ENCODE data around the gene NINJ2. TPM values are rescaled to one million over a fixed set of nuclear protein-coding genes. Genes with fewer than 3 reads are reported as not detected.

Gene NINJ2
- total and polyA plus RNA-seq, 10 of the 15 experiments (the other 5 are each of a cell fraction or from before 2014, with no cell fraction given) = 8.9 to 51.6 (median 21.3) TPM

DNA sequence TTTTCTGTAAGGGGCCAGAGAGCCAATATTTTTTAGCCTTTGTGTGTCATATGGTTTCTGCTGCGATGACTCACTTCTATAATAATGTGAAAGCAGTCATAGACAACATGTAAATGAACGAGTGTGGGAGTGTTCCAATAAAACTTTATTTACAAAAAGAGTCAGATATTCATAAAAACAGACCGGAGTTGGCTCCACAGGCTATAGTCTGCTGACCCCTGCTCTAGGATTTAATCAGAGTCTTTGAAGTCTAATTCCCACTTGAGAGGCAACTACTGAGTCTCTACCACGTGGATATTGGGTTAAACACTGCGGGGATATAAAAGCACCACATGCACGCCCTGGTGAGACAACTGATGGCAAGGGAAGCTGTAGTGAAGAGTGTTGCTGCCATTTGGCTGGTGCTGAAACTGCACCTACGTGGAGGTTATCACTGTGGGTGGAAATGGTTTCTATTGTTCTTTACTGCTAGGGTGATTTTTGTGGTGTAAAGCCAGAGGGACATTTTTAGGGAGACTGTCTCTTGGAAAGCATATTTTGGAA lies 3.6 kb upstream of the NINJ2 start (continued):
- TF ChIP-seq ASH2L (IDR thresholded peaks at IDR 0.05; ENCODE audit: borderline replicate concordance, low read depth) (0 out of 2 replicates have a peak, but pooled peaks have one; percentile 47), EED (IDR thresholded peaks at IDR 0.05; ENCODE audit: low read depth) (peak; percentile 53; the same call in 1 of the 2 replicates), STAT3 (IDR thresholded peaks at IDR 0.05; ENCODE audit: low read depth, low read length) (peak; percentile 94; the same call in 1 of the 2 replicates), TAF1 (IDR thresholded peaks at IDR 0.05; ENCODE audit: borderline replicate concordance, low read depth, low read length) (no peak), JUNB (IDR thresholded peaks at IDR 0.05) (peak; percentile 92), MTA2 (IDR thresholded peaks at IDR 0.05; ENCODE audit: low read depth) (peak; percentile 53; the same call in 1 of the 2 replicates), TCF7 (IDR thresholded peaks at IDR 0.05; ENCODE audit: borderline replicate concordance) (peak; percentile 72), TARDBP (IDR thresholded peaks at IDR 0.05; ENCODE audit: borderline replicate concordance) (peak; percentile 72; the same call in 1 of the 2 replicates), MEF2B (IDR thresholded peaks at IDR 0.05; ENCODE audit: partially characterized antibody, poor library complexity, severe bottlenecking) (peak; percentile 58), POU2F2 (IDR thresholded peaks at IDR 0.05; ENCODE audit: borderline replicate concordance, low read depth, low read length) (peak; percentile 68; the same call in 1 of the 3 replicates), NFXL1 (IDR thresholded peaks at IDR 0.05; ENCODE audit: borderline replicate concordance) (no peak), HDAC2 (IDR thresholded peaks at IDR 0.05) (peak; percentile 88; the same call in 1 of the 2 replicates), RB1 (IDR thresholded peaks at IDR 0.05; ENCODE audit: borderline replicate concordance) (no peak), EGR1 (IDR thresholded peaks at IDR 0.05; ENCODE audit: borderline replicate concordance in 1 of 2, low read depth in 2 of 2, low read length in 2 of 2) (peak in 1 of 2 experiments; percentile 12; a peak in 1 of 3 replicates), CHD1 (IDR thresholded peaks at IDR 0.05; ENCODE audit: low read depth, low read length) (no peak)
- TF ChIP-seq, protein P1, sequence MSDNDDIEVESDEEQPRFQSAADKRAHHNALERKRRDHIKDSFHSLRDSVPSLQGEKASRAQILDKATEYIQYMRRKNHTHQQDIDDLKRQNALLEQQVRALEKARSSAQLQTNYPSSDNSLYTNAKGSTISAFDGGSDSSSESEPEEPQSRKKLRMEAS (IDR thresholded peaks at IDR 0.05; ENCODE audit: low read depth, low read length) = peak; percentile 56; the same call in 1 of the 2 replicates
- TF ChIP-seq, protein P2, sequence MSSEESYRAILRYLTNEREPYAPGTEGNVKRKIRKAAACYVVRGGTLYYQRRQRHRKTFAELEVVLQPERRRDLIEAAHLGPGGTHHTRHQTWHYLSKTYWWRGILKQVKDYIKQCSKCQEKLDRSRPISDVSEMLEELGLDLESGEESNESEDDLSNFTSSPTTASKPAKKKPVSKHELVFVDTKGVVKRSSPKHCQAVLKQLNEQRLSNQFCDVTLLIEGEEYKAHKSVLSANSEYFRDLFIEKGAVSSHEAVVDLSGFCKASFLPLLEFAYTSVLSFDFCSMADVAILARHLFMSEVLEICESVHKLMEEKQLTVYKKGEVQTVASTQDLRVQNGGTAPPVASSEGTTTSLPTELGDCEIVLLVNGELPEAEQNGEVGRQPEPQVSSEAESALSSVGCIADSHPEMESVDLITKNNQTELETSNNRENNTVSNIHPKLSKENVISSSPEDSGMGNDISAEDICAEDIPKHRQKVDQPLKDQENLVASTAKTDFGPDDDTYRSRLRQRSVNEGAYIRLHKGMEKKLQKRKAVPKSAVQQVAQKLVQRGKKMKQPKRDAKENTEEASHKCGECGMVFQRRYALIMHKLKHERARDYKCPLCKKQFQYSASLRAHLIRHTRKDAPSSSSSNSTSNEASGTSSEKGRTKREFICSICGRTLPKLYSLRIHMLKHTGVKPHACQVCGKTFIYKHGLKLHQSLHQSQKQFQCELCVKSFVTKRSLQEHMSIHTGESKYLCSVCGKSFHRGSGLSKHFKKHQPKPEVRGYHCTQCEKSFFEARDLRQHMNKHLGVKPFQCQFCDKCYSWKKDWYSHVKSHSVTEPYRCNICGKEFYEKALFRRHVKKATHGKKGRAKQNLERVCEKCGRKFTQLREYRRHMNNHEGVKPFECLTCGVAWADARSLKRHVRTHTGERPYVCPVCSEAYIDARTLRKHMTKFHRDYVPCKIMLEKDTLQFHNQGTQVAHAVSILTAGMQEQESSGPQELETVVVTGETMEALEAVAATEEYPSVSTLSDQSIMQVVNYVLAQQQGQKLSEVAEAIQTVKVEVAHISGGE (CRISPR knock-in tag; IDR thresholded peaks at IDR 0.05) = no peak
- TF ChIP-seq, protein P3, sequence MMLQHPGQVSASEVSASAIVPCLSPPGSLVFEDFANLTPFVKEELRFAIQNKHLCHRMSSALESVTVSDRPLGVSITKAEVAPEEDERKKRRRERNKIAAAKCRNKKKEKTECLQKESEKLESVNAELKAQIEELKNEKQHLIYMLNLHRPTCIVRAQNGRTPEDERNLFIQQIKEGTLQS (IDR thresholded peaks at IDR 0.05; ENCODE audit: borderline replicate concordance, extremely low read depth, low read depth, low read length) = peak; percentile 58; the same call in 1 of the 2 replicates
- TF ChIP-seq, protein P4, sequence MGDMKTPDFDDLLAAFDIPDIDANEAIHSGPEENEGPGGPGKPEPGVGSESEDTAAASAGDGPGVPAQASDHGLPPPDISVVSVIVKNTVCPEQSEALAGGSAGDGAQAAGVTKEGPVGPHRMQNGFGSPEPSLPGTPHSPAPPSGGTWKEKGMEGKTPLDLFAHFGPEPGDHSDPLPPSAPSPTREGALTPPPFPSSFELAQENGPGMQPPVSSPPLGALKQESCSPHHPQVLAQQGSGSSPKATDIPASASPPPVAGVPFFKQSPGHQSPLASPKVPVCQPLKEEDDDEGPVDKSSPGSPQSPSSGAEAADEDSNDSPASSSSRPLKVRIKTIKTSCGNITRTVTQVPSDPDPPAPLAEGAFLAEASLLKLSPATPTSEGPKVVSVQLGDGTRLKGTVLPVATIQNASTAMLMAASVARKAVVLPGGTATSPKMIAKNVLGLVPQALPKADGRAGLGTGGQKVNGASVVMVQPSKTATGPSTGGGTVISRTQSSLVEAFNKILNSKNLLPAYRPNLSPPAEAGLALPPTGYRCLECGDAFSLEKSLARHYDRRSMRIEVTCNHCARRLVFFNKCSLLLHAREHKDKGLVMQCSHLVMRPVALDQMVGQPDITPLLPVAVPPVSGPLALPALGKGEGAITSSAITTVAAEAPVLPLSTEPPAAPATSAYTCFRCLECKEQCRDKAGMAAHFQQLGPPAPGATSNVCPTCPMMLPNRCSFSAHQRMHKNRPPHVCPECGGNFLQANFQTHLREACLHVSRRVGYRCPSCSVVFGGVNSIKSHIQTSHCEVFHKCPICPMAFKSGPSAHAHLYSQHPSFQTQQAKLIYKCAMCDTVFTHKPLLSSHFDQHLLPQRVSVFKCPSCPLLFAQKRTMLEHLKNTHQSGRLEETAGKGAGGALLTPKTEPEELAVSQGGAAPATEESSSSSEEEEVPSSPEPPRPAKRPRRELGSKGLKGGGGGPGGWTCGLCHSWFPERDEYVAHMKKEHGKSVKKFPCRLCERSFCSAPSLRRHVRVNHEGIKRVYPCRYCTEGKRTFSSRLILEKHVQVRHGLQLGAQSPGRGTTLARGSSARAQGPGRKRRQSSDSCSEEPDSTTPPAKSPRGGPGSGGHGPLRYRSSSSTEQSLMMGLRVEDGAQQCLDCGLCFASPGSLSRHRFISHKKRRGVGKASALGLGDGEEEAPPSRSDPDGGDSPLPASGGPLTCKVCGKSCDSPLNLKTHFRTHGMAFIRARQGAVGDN (IDR thresholded peaks at IDR 0.05) = peak; percentile 87
- TF ChIP-seq, protein P5, sequence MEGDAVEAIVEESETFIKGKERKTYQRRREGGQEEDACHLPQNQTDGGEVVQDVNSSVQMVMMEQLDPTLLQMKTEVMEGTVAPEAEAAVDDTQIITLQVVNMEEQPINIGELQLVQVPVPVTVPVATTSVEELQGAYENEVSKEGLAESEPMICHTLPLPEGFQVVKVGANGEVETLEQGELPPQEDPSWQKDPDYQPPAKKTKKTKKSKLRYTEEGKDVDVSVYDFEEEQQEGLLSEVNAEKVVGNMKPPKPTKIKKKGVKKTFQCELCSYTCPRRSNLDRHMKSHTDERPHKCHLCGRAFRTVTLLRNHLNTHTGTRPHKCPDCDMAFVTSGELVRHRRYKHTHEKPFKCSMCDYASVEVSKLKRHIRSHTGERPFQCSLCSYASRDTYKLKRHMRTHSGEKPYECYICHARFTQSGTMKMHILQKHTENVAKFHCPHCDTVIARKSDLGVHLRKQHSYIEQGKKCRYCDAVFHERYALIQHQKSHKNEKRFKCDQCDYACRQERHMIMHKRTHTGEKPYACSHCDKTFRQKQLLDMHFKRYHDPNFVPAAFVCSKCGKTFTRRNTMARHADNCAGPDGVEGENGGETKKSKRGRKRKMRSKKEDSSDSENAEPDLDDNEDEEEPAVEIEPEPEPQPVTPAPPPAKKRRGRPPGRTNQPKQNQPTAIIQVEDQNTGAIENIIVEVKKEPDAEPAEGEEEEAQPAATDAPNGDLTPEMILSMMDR (IDR thresholded peaks at IDR 0.05 in 2 of 3, conservative IDR thresholded peaks at IDR 0.05 in 1 of 3; ENCODE audit: control insufficient read depth in 2 of 3, extremely low read depth in 1 of 3, insufficient read depth in 1 of 3, low read depth in 3 of 3, low read length in 3 of 3) = no peak

All from GM12878 (cell line).